ENCODE measurements around the gene FAM3B. TPM values are rescaled to one million over a fixed set of nuclear protein-coding genes. Genes with fewer than 3 reads are reported as not detected.

Gene FAM3B
- total and polyA plus RNA-seq, 2 experiments from 2014 or later = not detected

DNA sequence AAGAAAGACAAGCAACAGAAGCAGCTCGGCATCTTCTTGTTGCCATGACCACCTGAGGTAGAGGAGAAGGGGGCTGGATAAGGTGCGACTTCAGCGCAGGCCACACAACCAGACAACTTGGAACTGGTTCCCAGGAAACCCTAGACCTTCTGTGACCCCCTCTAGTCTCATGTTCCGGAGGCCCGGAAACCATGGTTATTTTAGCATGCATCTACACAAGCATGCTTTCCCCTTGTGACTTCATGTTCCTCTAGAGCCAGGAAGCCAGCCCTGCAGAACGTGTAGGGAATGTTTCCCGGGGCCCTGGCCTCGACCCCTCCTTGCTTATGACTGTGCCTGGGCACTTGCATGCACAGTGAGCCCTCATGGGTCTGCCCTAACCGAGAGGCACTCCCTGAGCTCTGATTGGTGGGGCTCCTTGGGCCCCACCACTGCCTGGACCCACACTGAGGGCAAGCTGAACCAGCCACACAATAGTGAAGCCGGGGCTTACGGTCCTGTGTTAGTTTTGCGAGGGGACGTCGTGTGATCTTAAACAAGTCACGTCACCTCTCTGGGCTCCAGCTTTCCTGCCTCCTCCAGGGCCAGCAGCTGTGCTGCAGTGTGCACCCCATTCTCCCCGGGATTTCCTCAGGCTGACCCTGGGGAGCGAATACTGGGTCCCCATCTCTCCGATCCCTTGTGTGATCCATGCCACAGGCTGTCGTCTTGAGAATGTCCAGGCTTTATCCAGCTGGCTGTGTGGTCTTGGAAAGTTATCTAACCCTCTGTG, 33.2 kb downstream of the FAM3B start:
- H2AFZ ChIP-seq = no peak overlapping the region
- in situ Hi-C loops (cut with MboI) = no loop called here
- WGBS, 2 experiments (ENCODE audit: low coverage in 1 of 2, low lambda C conversion rate in 2 of 2, missing lambda C conversion rate in 2 of 2) = 70% methylated on average over 19 of the region's 19 CpGs

DNA sequence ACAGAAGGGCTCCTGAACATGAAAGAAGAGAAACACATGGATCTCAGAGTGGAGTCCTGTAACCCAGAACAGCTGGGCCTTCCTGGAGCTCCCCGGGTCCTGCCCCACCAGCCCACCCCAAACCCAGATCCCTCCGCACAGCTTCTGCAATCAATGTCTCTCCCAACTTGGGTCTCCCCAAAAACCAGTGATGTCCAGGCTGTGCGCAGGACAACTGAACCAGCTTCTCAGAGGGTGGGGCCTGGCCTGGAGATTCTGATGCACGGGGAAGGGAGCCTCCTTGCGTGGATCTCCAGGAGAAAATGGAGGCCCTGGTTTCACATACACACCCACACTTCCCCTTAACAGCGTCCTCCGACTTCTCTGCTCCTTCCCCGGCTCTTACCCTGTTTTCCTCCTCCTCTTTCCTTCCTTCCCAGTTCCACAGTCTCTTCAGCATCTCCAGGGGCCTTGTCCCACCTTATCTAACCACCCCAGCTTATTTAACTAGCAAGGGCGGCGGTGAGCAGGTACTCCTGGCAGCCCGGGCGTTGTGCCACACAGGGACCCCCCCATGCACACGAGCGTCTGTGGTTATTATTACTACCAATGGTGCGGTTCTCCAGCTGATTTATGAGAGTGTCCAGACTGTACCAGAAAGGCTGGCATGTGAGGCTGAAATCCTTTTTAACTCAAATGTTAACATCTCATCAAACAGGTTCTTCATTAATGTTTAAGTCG, 34.0 kb downstream of the FAM3B start:
- Histone ChIP-seq H3K9ac (no peak overlapping the region), H3K4me2 (ENCODE audit: unreplicated experiment) (no peak overlapping the region), H2AFZ (no peak overlapping the region), H3K4me1 (ENCODE audit: insufficient read depth) (no peaks in the 10 kb centered on the region), H3K79me2 (ENCODE audit: insufficient read depth) (no peaks in the 10 kb centered on the region), H3K36me3 (ENCODE audit: low read depth) (no peaks in the 10 kb centered on the region), H3K9me2 (ENCODE audit: insufficient read depth) (no peaks in the 10 kb centered on the region), H4K20me1 (ENCODE audit: insufficient read depth) (no peaks in the 10 kb centered on the region; the same call in 1 of the 2 replicates), H3K9me3 (ENCODE audit: low read depth) (no peaks in the 10 kb centered on the region), H3K27ac (no peak overlapping the region), H3K4me3 (no peak overlapping the region), H3K27me3 (replicated peaks; ENCODE audit: insufficient read depth) (peaks cover 18% of the 10 kb centered on the region), H3F3A (ENCODE audit: insufficient read depth) (no peaks in the 10 kb centered on the region)
- in situ Hi-C loops (cut with MboI) = no loop called here
- WGBS, 2 experiments (ENCODE audit: low coverage in 1 of 2, low lambda C conversion rate in 2 of 2, missing lambda C conversion rate in 2 of 2) = 69 to 72% methylated on average over 16 of the region's 16 CpGs
- no peak for DNase-seq
- no peak for TF ChIP-seq EZH2 (IDR thresholded peaks at IDR 0.05; ENCODE audit: insufficient read depth, poor library complexity, severe bottlenecking)
- no peak for TF ChIP-seq EZH2phosphoT487 (IDR thresholded peaks at IDR 0.05; ENCODE audit: insufficient read depth, low read depth)

More for the DNA sequence above, 33.2 kb downstream of the FAM3B start:
- no peaks in the 10 kb centered on the region for H3K36me3 ChIP-seq (ENCODE audit: low read depth)
- H3K4me1 ChIP-seq (ENCODE audit: insufficient read depth) = no peaks in the 10 kb centered on the region
- H3K79me2 ChIP-seq (ENCODE audit: insufficient read depth) = no peaks in the 10 kb centered on the region
- H3K27me3 ChIP-seq (replicated peaks; ENCODE audit: insufficient read depth) = peaks cover 18% of the 10 kb centered on the region
- TF ChIP-seq EZH2 (IDR thresholded peaks at IDR 0.05; ENCODE audit: insufficient read depth, poor library complexity, severe bottlenecking) (no peak), EZH2phosphoT487 (IDR thresholded peaks at IDR 0.05; ENCODE audit: insufficient read depth, low read depth) (no peak)
- no peaks in the 10 kb centered on the region for H3F3A ChIP-seq (ENCODE audit: insufficient read depth)
- H3K4me2 ChIP-seq (ENCODE audit: unreplicated experiment) = no peak overlapping the region
- H3K4me3 ChIP-seq = no peak overlapping the region
- H3K27ac ChIP-seq = no peak overlapping the region
- DNase-seq = no peak
- H3K9me3 ChIP-seq (ENCODE audit: low read depth) = no peaks in the 10 kb centered on the region
- no peaks in the 10 kb centered on the region for H4K20me1 ChIP-seq (ENCODE audit: insufficient read depth)
- H3K9ac ChIP-seq = no peak overlapping the region
- H3K9me2 ChIP-seq (ENCODE audit: insufficient read depth) = no peaks in the 10 kb centered on the region

DNA sequence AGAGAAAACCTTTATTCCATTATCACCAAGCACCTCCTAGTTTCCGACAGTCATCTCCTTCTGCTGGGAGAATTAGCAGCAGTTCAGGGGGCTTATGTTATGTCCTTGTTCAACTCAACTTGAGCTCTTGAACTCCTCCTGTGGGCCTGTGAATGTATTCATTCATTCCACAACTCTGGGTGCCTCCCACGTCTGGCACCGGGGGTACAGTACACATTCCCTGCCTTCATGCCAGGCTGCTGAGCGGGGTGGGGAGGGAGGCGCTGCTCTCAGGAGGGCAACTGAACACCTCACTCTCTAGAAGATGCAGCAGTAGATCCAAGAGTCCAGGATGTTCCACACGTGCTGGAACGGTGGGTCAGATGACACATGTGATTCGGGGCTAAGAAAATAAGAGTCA, 40.9 kb downstream of the FAM3B start:
- Histone ChIP-seq H3K9me2 (ENCODE audit: insufficient read depth) (no peaks in the 10 kb centered on the region), H3K4me3 (no peak overlapping the region), H3K9ac (no peak overlapping the region), H3K27ac (no peak overlapping the region), H3K4me1 (ENCODE audit: insufficient read depth) (peaks cover 11% of the 10 kb centered on the region; the same call in 1 of the 2 replicates), H3K27me3 (replicated peaks; ENCODE audit: insufficient read depth) (0 out of 2 replicates have a peak, but pooled peaks cover 13% of the 10 kb centered on the region), H3K9me3 (ENCODE audit: low read depth) (no peaks in the 10 kb centered on the region), H3K79me2 (ENCODE audit: insufficient read depth) (no peaks in the 10 kb centered on the region), H2AFZ (no peak overlapping the region), H4K20me1 (ENCODE audit: insufficient read depth) (no peaks in the 10 kb centered on the region; the same call in 1 of the 2 replicates), H3K36me3 (ENCODE audit: low read depth) (no peaks in the 10 kb centered on the region), H3F3A (ENCODE audit: insufficient read depth) (peaks cover 8% of the 10 kb centered on the region; the same call in 1 of the 2 replicates), H3K4me2 (ENCODE audit: unreplicated experiment) (no peak overlapping the region)
- in situ Hi-C loops (cut with MboI) = no loop called here
- 56 to 62% methylated on average over 8 of the region's 8 CpGs for WGBS, 2 experiments (ENCODE audit: low coverage in 1 of 2, low lambda C conversion rate in 2 of 2, missing lambda C conversion rate in 2 of 2)
- no peak for DNase-seq
- TF ChIP-seq EZH2phosphoT487 (IDR thresholded peaks at IDR 0.05; ENCODE audit: insufficient read depth, low read depth) (no peak), EZH2 (IDR thresholded peaks at IDR 0.05; ENCODE audit: insufficient read depth, poor library complexity, severe bottlenecking) (no peak)

DNA sequence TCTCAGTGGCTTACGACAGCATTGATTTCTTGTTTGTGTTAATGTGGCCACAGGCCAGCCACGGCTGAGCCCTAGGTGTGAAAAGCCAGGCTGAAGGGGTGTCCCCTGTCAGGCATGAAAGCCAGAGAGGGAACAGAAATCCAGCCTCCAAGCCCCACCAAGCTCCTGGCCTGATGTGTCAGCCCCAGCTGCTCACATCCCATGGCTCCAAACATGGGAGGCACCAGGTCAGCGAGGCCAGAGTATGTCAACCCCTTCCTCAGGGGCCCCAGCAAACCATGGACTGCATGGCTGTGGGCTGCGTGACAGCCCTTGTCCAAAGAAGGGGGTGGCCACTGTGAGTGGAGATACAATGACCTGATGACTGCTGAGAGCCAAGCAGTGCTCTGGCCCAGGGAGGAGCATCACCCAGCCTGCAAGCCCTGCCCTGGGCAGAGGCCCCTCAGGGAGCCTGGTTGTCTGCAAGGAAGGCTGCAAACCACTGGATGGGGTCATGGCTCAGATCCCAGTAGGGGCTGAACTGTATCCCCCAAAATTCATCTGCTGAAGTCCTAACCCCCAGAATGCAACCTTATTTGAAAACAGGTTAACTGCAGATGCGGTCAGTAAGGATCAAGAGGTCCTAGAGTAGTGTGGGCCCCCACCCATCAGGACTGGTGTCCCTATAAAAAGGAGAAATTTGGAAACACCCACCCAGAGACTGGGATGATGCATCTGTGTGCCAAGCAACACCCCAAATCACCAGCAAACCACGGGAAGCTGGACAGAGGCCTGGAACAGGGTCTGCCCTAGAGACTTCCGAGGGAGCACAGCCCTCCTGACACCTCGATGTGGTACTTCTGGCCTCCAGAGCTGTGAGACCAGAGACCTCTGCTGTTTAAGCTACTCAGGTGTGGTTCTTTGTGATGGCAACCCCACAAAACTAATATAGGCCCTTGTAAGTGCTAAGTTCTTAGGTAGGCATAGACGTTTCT, 41.9 kb downstream of the FAM3B start:
- no peak overlapping the region for H2AFZ ChIP-seq
- H3F3A ChIP-seq (ENCODE audit: insufficient read depth) = peaks cover 12% of the 10 kb centered on the region
- H3K9me2 ChIP-seq (ENCODE audit: insufficient read depth) = no peaks in the 10 kb centered on the region
- peaks cover 14% of the 10 kb centered on the region; the same call in 1 of the 2 replicates for H3K4me1 ChIP-seq (ENCODE audit: insufficient read depth)
- H3K27me3 ChIP-seq (replicated peaks; ENCODE audit: insufficient read depth) = 0 out of 2 replicates have a peak, but pooled peaks cover 13% of the 10 kb centered on the region
- DNase-seq = no peak
- WGBS, 2 experiments (ENCODE audit: low coverage in 1 of 2, low lambda C conversion rate in 2 of 2, missing lambda C conversion rate in 2 of 2) = 67% methylated on average over 9 of the region's 9 CpGs
- H3K79me2 ChIP-seq (ENCODE audit: insufficient read depth) = no peaks in the 10 kb centered on the region
- H3K9ac ChIP-seq = no peak overlapping the region
- H3K36me3 ChIP-seq (ENCODE audit: low read depth) = no peaks in the 10 kb centered on the region
- in situ Hi-C loops (cut with MboI) = no loop called here
- H3K27ac ChIP-seq = no peak overlapping the region
- no peak for TF ChIP-seq EZH2phosphoT487 (IDR thresholded peaks at IDR 0.05; ENCODE audit: insufficient read depth, low read depth)
- TF ChIP-seq EZH2 (IDR thresholded peaks at IDR 0.05; ENCODE audit: insufficient read depth, poor library complexity, severe bottlenecking) = no peak
- H3K4me3 ChIP-seq = no peak overlapping the region
- no peak overlapping the region for H3K4me2 ChIP-seq (ENCODE audit: unreplicated experiment)
- H3K9me3 ChIP-seq (ENCODE audit: low read depth) = no peaks in the 10 kb centered on the region
- H4K20me1 ChIP-seq (ENCODE audit: insufficient read depth) = no peaks in the 10 kb centered on the region; the same call in 1 of the 2 replicates

All from GM23248 (cell line).